Activated naive CD4-positive, alpha-beta T cell treated with anti-CD3 and anti-CD28 coated beads for 36 hours (primary cell): ENCODE data around the gene TBC1D22B. TPM values are rescaled to one million over a fixed set of nuclear protein-coding genes. Genes with fewer than 3 reads are reported as not detected.

Experiments
- CTCF ChIA-PET: fragments of 350-600 bp; sonication (Branson Sonifier 250); formaldehyde crosslinking; loops from one replicate; lab custom pipeline; 2021; ENCODE audit warnings: antibody characterized with exemption; lab: Charles Lee
- DNase-seq: peaks from one replicate; pipeline ENCODE4 v3.0.0-alpha.2; 2020
- H3K27ac Mint-ChIP-seq: one replicate; pipeline ENCODE4 v1.8.0; 2021; ENCODE audit warnings: mild to moderate bottlenecking, mixed read lengths
- H3K27me3 Mint-ChIP-seq: one replicate; pipeline ENCODE4 v1.8.0; 2021; ENCODE audit warnings: low read depth, mixed read lengths
- H3K36me3 Mint-ChIP-seq: one replicate; pipeline ENCODE4 v1.8.0; 2021; ENCODE audit warnings: low read depth, mixed read lengths
- H3K4me1 Mint-ChIP-seq: one replicate; pipeline ENCODE4 v1.8.0; 2021; ENCODE audit warnings: low read depth, mixed read lengths
- H3K4me3 Mint-ChIP-seq: one replicate; pipeline ENCODE4 v1.8.0; 2021; ENCODE audit warnings: mild to moderate bottlenecking, moderate library complexity, mixed read lengths
- H3K9me3 Mint-ChIP-seq: one replicate; pipeline ENCODE4 v1.8.0; 2021; ENCODE audit warnings: mixed read lengths
- intact Hi-C: fragments of 100-400 bp; cut with micrococcal nuclease; formaldehyde crosslinking; loops from one replicate; pipeline ENCODE4 v1.15.1; 2023
- total RNA-seq, 2 experiments: library from RNA; stranded (reverse); gene quantifications; one replicate each; pipeline ENCODE4 v1.2.3, GENCODE V29; 2021

The TBC1D22B gene
- total RNA-seq, 2 experiments from 2014 or later: 13.4 to 15.1 TPM

- no peak for DNase-seq
- no peaks in the 10 kb centered on the region for H3K27me3 Mint-ChIP-seq
- CTCF ChIA-PET: no interaction called here
- H3K4me1 Mint-ChIP-seq: no peaks in the 10 kb centered on the region
- H3K9me3 Mint-ChIP-seq: no peaks in the 10 kb centered on the region
- no peak overlapping the region for H3K4me3 Mint-ChIP-seq
- H3K27ac Mint-ChIP-seq: no peak overlapping the region
- intact Hi-C loops: no loop called here
- peaks cover 10% of the 10 kb centered on the region for H3K36me3 Mint-ChIP-seq
These were observed 50.7 kb downstream of the TBC1D22B start for GRCh38 chr6:37308069-37308815.

- no peaks in the 10 kb centered on the region for H3K27me3 Mint-ChIP-seq
- DNase-seq: no peak
- CTCF ChIA-PET: interaction anchor here (0.7 to 0.9 kb wide), 3 partner anchors 16 to 291 kb away, joined by 3 read pairs; no protein-coding TSS in a partner anchor
- no peak overlapping the region for H3K4me3 Mint-ChIP-seq
- H3K4me1 Mint-ChIP-seq: no peaks in the 10 kb centered on the region
- H3K27ac Mint-ChIP-seq: no peak overlapping the region
- intact Hi-C loops: no loop called here
- no peaks in the 10 kb centered on the region for H3K9me3 Mint-ChIP-seq
- H3K36me3 Mint-ChIP-seq: peaks cover 3% of the 10 kb centered on the region
These were observed 51.5 kb downstream of the TBC1D22B start for GRCh38 chr6:37309046-37309445.

GRCh38 chr6:37309692-37310091 lies 52.1 kb downstream of the TBC1D22B start:
- peaks cover under 1% of the 10 kb centered on the region for H3K36me3 Mint-ChIP-seq
- CTCF ChIA-PET: interaction anchor here (0.9 to 1.3 kb wide), 3 partner anchors 15 to 288 kb away, joined by 3 to 4 read pairs (median 3); no protein-coding TSS in a partner anchor
- intact Hi-C loops: no loop called here

GRCh38 chr6:37310966-37311365 lies 53.4 kb downstream of the TBC1D22B start:
- Mint-ChIP-seq H3K4me1 (peaks cover 2% of the 10 kb centered on the region), H3K4me3 (no peak overlapping the region), H3K36me3 (peaks cover 3% of the 10 kb centered on the region), H3K9me3 (no peaks in the 10 kb centered on the region), H3K27me3 (no peaks in the 10 kb centered on the region), H3K27ac (no peak overlapping the region)
- DNase-seq: no peak
- intact Hi-C loops: no loop called here
- CTCF ChIA-PET: interaction anchor here (0.6 to 1.3 kb wide), 3 partner anchors 12 to 289 kb away, joined by 3 to 4 read pairs (median 3); no protein-coding TSS in a partner anchor

More at GRCh38 chr6:37309692-37310091, 52.1 kb downstream of the TBC1D22B start:
- Mint-ChIP-seq H3K27ac (no peak overlapping the region), H3K4me3 (no peak overlapping the region), H3K4me1 (peaks cover under 1% of the 10 kb centered on the region), H3K9me3 (no peaks in the 10 kb centered on the region), H3K27me3 (no peaks in the 10 kb centered on the region)
- no peak for DNase-seq

- Mint-ChIP-seq H3K4me3 (no peak overlapping the region), H3K4me1 (peaks cover 2% of the 10 kb centered on the region), H3K9me3 (no peaks in the 10 kb centered on the region), H3K27me3 (no peaks in the 10 kb centered on the region), H3K36me3 (peaks cover 5% of the 10 kb centered on the region), H3K27ac (no peak overlapping the region)
- DNase-seq: no peak
- intact Hi-C loops: no loop called here
- CTCF ChIA-PET: interaction anchor here (0.6 to 1.6 kb wide), 4 partner anchors 11 to 282 kb away, joined by 3 to 4 read pairs (median 3); no protein-coding TSS in a partner anchor
These were observed 54.3 kb downstream of the TBC1D22B start for GRCh38 chr6:37311741-37312473.

GRCh38 chr6:37313723-37314486 lies 56.3 kb downstream of the TBC1D22B start:
- no peak for DNase-seq
- Mint-ChIP-seq H3K27ac (no peak overlapping the region), H3K9me3 (no peaks in the 10 kb centered on the region), H3K27me3 (no peaks in the 10 kb centered on the region), H3K4me3 (no peak overlapping the region), H3K4me1 (peaks cover 2% of the 10 kb centered on the region), H3K36me3 (peaks cover 5% of the 10 kb centered on the region)
- CTCF ChIA-PET: interaction anchor here (0.6 to 2.9 kb wide), 19 partner anchors 8 to 407 kb away, joined by 3 to 16 read pairs (median 4); partner anchors contain the start of genes TBC1D22B and TMEM217
- intact Hi-C loops: no loop called here

GRCh38 chr6:37314487-37315156 lies 57.0 kb downstream of the TBC1D22B start:
- Mint-ChIP-seq H3K4me3 (no peak overlapping the region), H3K9me3 (no peaks in the 10 kb centered on the region), H3K27ac (no peak overlapping the region), H3K36me3 (peaks cover 5% of the 10 kb centered on the region), H3K4me1 (peaks cover 2% of the 10 kb centered on the region), H3K27me3 (no peaks in the 10 kb centered on the region)
- DNase-seq: peak; percentile 68
- intact Hi-C loops: loop anchor here (1.0 kb wide), 3 partner anchors 92 to 296 kb away; no protein-coding TSS in a partner anchor
- CTCF ChIA-PET: interaction anchor here (0.6 to 2.9 kb wide), 19 partner anchors 8 to 408 kb away, joined by 3 to 16 read pairs (median 4); partner anchors contain the start of genes TBC1D22B and TMEM217

- Mint-ChIP-seq H3K9me3 (no peaks in the 10 kb centered on the region), H3K36me3 (peaks cover 5% of the 10 kb centered on the region), H3K27me3 (no peaks in the 10 kb centered on the region), H3K4me3 (no peak overlapping the region), H3K27ac (no peak overlapping the region), H3K4me1 (peaks cover 2% of the 10 kb centered on the region)
- CTCF ChIA-PET: interaction anchor here (0.6 to 2.9 kb wide), 12 partner anchors 9 to 408 kb away, joined by 3 to 16 read pairs (median 4); partner anchors contain the start of genes TBC1D22B and TMEM217
- DNase-seq: no peak
- intact Hi-C loops: loop anchor here (1.0 kb wide), 3 partner anchors 93 to 297 kb away; no protein-coding TSS in a partner anchor
These were observed 57.6 kb downstream of the TBC1D22B start for GRCh38 chr6:37315157-37315515.

GRCh38 chr6:37316071-37316470 lies 58.5 kb downstream of the TBC1D22B start:
- Mint-ChIP-seq H3K36me3 (peaks cover 5% of the 10 kb centered on the region), H3K27ac (no peak overlapping the region), H3K4me3 (no peak overlapping the region), H3K9me3 (no peaks in the 10 kb centered on the region), H3K4me1 (peaks cover 2% of the 10 kb centered on the region), H3K27me3 (no peaks in the 10 kb centered on the region)
- CTCF ChIA-PET: interaction anchor here (2.6 kb wide), 1 partner anchor 296 kb away, joined by 16 read pairs; no protein-coding TSS in a partner anchor
- intact Hi-C loops: no loop called here
- no peak for DNase-seq

- intact Hi-C loops: no loop called here
- DNase-seq: no peak
- H3K4me1 Mint-ChIP-seq: peaks cover 2% of the 10 kb centered on the region
- peaks cover 5% of the 10 kb centered on the region for H3K36me3 Mint-ChIP-seq
- CTCF ChIA-PET: interaction anchor here (1.2 kb wide), 1 partner anchor 9 kb away, joined by 3 read pairs; no protein-coding TSS in a partner anchor
- H3K27ac Mint-ChIP-seq: no peak overlapping the region
- no peaks in the 10 kb centered on the region for H3K9me3 Mint-ChIP-seq
- no peak overlapping the region for H3K4me3 Mint-ChIP-seq
- H3K27me3 Mint-ChIP-seq: no peaks in the 10 kb centered on the region
These were observed 59.9 kb downstream of the TBC1D22B start for GRCh38 chr6:37317312-37318038.

GRCh38 chr6:37319156-37319555 lies 61.6 kb downstream of the TBC1D22B start:
- no peak for DNase-seq
- no peak overlapping the region for H3K27ac Mint-ChIP-seq
- intact Hi-C loops: no loop called here
- CTCF ChIA-PET: interaction anchor here (0.6 kb wide), 1 partner anchor 421 kb away, joined by 3 read pairs; no protein-coding TSS in a partner anchor
- peaks cover 5% of the 10 kb centered on the region for H3K36me3 Mint-ChIP-seq
- H3K9me3 Mint-ChIP-seq: no peaks in the 10 kb centered on the region
- no peak overlapping the region for H3K4me3 Mint-ChIP-seq
- no peaks in the 10 kb centered on the region for H3K27me3 Mint-ChIP-seq
- peaks cover 12% of the 10 kb centered on the region for H3K4me1 Mint-ChIP-seq
